ENCODE results near the gene CDC16. TPM values are rescaled to one million over a fixed set of nuclear protein-coding genes. Genes with fewer than 3 reads are reported as not detected.

The CDC16 gene
- total and polyA plus RNA-seq, 2 of the 4 experiments (the other 2 are of a cell fraction), result 41.6 to 66.6 TPM

GRCh38 chr13:114241918-114242317 is 7.2 kb downstream of the CDC16 start:
- H3K27ac ChIP-seq (ENCODE audit: insufficient read depth, low read length), result no peak overlapping the region
- H3K4me3 ChIP-seq (ENCODE audit: insufficient read depth, low read depth, low read length), result no peak overlapping the region

More at GRCh38 chr13:114241918-114242317, 7.2 kb downstream of the CDC16 start:
- H3K9me3 ChIP-seq (ENCODE audit: control insufficient read depth, insufficient read depth, low read length), result no peaks in the 10 kb centered on the region
- no peaks in the 10 kb centered on the region for H3K27me3 ChIP-seq (ENCODE audit: control insufficient read depth, insufficient read depth, low read length)
- no peak overlapping the region for H2BK20ac ChIP-seq (ENCODE audit: low read depth, low read length)
- H3K9me1 ChIP-seq (ENCODE audit: insufficient read depth, low read length), result peaks cover 9% of the 10 kb centered on the region
- no peak overlapping the region for H3K4me2 ChIP-seq (ENCODE audit: low read depth, low read length)
- no peak overlapping the region for H2AK5ac ChIP-seq (ENCODE audit: low read depth, low read length)
- no peak overlapping the region for H4K8ac ChIP-seq (ENCODE audit: low read depth in 2 of 2, low read length in 2 of 2)
- in situ Hi-C loops (cut with MboI; ENCODE audit: low sequenced_read_pairs) (no loop called here), intact Hi-C loops (cut with micrococcal nuclease) (no loop called here), dilution Hi-C loops (cut with HindIII; ENCODE audit: low sequenced_read_pairs, unreplicated experiment) (no loop called here)
- no peak overlapping the region for H2BK5ac ChIP-seq (ENCODE audit: low read depth, low read length, poor library complexity, severe bottlenecking)
- no peak overlapping the region for H3K23ac ChIP-seq (ENCODE audit: low read depth, low read length)
- peak; percentile 26 for DNase-seq
- H4K91ac ChIP-seq (ENCODE audit: insufficient read depth, low read depth, low read length), result no peak overlapping the region
- H2AK9ac ChIP-seq (replicated peaks; ENCODE audit: low read depth, low read length, poor library complexity), result no peak overlapping the region
- H2BK120ac ChIP-seq (ENCODE audit: low read depth, low read length), result no peak overlapping the region
- CTCF ChIA-PET, result no interaction called here
- ATAC-seq (ENCODE audit: low read depth), result no peak
- H3K4ac ChIP-seq (ENCODE audit: low read depth, low read length), result no peak overlapping the region
- no peak overlapping the region for H2AFZ ChIP-seq (replicated peaks; ENCODE audit: low read length, poor library complexity)
- H4K20me1 ChIP-seq (ENCODE audit: insufficient read depth, low read length), result peaks cover 2% of the 10 kb centered on the region; the same call in 1 of the 2 replicates
- TF ChIP-seq NFE2L2 (IDR thresholded peaks at IDR 0.05; ENCODE audit: low read depth, low read length) (peak; percentile 58; the same call in 1 of the 2 replicates), FOS (IDR thresholded peaks at IDR 0.05; ENCODE audit: low read depth, low read length) (no peak), ELK1 (IDR thresholded peaks at IDR 0.05; ENCODE audit: borderline replicate concordance, low read depth, low read length) (no peak)
- H4K5ac ChIP-seq (ENCODE audit: low read depth, low read length), result no peak overlapping the region
- no CpG with 5 or more reads among the region's 6 CpGs for WGBS, 2 experiments (ENCODE audit: extremely low coverage in 2 of 2, insufficient read length in 1 of 2)
- peaks cover 27 to 58% of the 10 kb centered on the region in 2 experiments for H3K79me1 ChIP-seq (ENCODE audit: low read depth in 1 of 2, low read length in 2 of 2)
- POLR2A ChIA-PET (ENCODE audit: unreplicated experiment), result no interaction called here
- H2BK15ac ChIP-seq (ENCODE audit: low read depth, low read length), result no peak overlapping the region
- no TSS peak for BruUV-seq (replicated peaks)
- H3K36me3 ChIP-seq (ENCODE audit: control insufficient read depth, insufficient read depth, low read length), result peaks cover 60% of the 10 kb centered on the region
- no peak overlapping the region for H3K14ac ChIP-seq (replicated peaks; ENCODE audit: low read depth, low read length)
- no peak overlapping the region for H3K9ac ChIP-seq (ENCODE audit: low read depth, low read length)
- no peak overlapping the region for H3K56ac ChIP-seq (ENCODE audit: extremely low read depth, insufficient read depth, low read length)
- no peak overlapping the region for H3K18ac ChIP-seq (ENCODE audit: low read depth, low read length)
- H3K4me1 ChIP-seq (ENCODE audit: control insufficient read depth, insufficient read depth, low read length), result peaks cover 7% of the 10 kb centered on the region

Data from IMR-90 (cell line).